Lower leg skin (tissue), 3 donors: Measurements from ENCODE around the gene RABEPK.

ENCODE experiments used
- CTCF ChIP-seq, 3 donors: fragments of 450-650 bp; IDR thresholded peaks; one replicate each; pipeline ENCODE4 v1.5.1; 2016; ENCODE audit warnings: antibody characterized with exemption in 3 of 3, mild to moderate bottlenecking in 3 of 3, moderate library complexity in 2 of 3
- POLR2A ChIP-seq, 2 donors: fragments of 450-650 bp; IDR thresholded peaks; one replicate each; pipeline ENCODE4 v1.6.1; 2016 to 2017; ENCODE audit warnings: antibody characterized with exemption in 2 of 2, mild to moderate bottlenecking in 1 of 2, moderate library complexity in 1 of 2

- TF ChIP-seq CTCF (IDR thresholded peaks at IDR 0.05): peak in 1 of 3 donors; percentile 65
- TF ChIP-seq POLR2A (IDR thresholded peaks at IDR 0.05): peak in 1 of 2 donors; percentile 56
Observed at GRCh38 chr9:125189361-125190289, 10.7 kb upstream of the RABEPK start, which contains the start of gene PPP6C.
